ENCODE measurements around the gene FARP1.

FARP1 gene

GRCh38 chr13:98175043-98175442 lies 32.1 kb downstream of the FARP1 start:
- DNase-seq, result no peak

GRCh38 chr13:98175823-98176222 lies 32.9 kb downstream of the FARP1 start:
- DNase-seq, result no peak

- DNase-seq, result no peak
Observed at GRCh38 chr13:98176777-98177608, 34.1 kb downstream of the FARP1 start, which contains the start of gene RNF113B. RNF113B (minus strand) TSS chr13:98177269; CDS start chr13:98177236, 33 bp downstream.

GRCh38 chr13:98180092-98180491 lies 37.2 kb downstream of the FARP1 start:
- DNase-seq, result no peak

GRCh38 chr13:98181111-98181815 lies 38.4 kb downstream of the FARP1 start:
- no peak for DNase-seq

- DNase-seq, result no peak
Observed at GRCh38 chr13:98182153-98182552, 39.3 kb downstream of the FARP1 start.

GRCh38 chr13:98182589-98182988 lies 39.7 kb downstream of the FARP1 start:
- DNase-seq, result no peak

GRCh38 chr13:98184792-98185191 lies 41.9 kb downstream of the FARP1 start:
- no peak for DNase-seq

- no peak for DNase-seq
Observed at GRCh38 chr13:98187155-98187964, 44.5 kb downstream of the FARP1 start.

GRCh38 chr13:98187965-98188261 lies 45.0 kb downstream of the FARP1 start:
- DNase-seq, result no peak

GRCh38 chr13:98188544-98189166 lies 45.8 kb downstream of the FARP1 start:
- DNase-seq, result no peak

- no peak for DNase-seq
Observed at GRCh38 chr13:98189841-98190505, 47.1 kb downstream of the FARP1 start.

GRCh38 chr13:98190889-98191444 lies 48.1 kb downstream of the FARP1 start:
- no peak for DNase-seq

GRCh38 chr13:98192008-98192407 lies 49.1 kb downstream of the FARP1 start:
- no peak for DNase-seq

- DNase-seq, result no peak
Observed at GRCh38 chr13:98195054-98195791, 52.3 kb downstream of the FARP1 start.

- DNase-seq, result no peak
Observed at GRCh38 chr13:98198683-98199082, 55.8 kb downstream of the FARP1 start.

GRCh38 chr13:98199480-98199879 lies 56.6 kb downstream of the FARP1 start:
- peak; percentile 26 for DNase-seq

- no peak for DNase-seq
Observed at GRCh38 chr13:98200211-98200878, 57.5 kb downstream of the FARP1 start.

- no peak for DNase-seq
Observed at GRCh38 chr13:98201189-98201588, 58.3 kb downstream of the FARP1 start.

- no peak for DNase-seq
Observed at GRCh38 chr13:98201984-98202383, 59.1 kb downstream of the FARP1 start.
